ENCODE results near the gene PDILT.
"Not testable (repeated sequence)": the region's sequence is repeated elsewhere in the genome, so short reads cannot be mapped to it uniquely, and the experiment has no call there.

The PDILT gene

DNA sequence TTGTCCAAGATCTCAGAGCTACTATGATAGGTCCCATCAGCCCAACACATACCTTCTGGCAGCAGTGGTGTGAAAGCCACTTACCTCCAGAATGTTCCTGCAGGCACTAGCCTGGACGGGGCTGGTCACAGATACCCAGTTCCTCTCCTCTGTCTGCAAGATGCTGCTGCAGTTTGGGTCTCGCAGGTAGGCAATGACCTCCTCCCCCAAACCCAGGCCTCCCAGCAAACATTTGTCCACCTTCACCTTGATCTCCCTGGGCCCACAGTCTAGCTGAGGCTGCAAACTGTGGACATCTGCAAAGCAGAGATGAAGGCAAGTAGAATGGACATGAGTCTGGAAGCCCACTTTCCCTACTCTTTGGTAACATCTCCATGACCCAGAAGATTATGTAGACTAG is 84.4 kb downstream of the PDILT start:
- DNase-seq = no peak

GRCh38 chr16:20319406-20319805 is 85.1 kb downstream of the PDILT start:
- no peak for DNase-seq

DNA sequence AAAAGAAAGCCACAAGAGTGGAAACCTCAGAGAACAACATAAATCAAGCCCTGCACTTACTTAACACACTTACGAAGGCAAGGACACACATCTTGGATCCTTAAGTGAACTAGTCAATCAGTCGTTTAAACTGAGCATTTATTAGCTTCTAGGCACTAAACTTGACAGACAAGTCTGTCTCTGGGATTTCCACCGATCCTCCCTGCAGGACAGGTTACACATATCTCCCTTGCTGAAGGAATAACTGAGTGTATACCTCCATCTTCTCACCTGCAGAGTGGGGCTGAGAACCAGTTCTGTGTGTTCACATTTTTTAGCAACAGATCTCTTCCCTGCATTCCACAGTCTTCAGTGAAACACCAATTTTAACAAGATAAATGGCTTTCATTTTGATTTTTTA is 86.1 kb downstream of the PDILT start:
- no peak for DNase-seq

DNA sequence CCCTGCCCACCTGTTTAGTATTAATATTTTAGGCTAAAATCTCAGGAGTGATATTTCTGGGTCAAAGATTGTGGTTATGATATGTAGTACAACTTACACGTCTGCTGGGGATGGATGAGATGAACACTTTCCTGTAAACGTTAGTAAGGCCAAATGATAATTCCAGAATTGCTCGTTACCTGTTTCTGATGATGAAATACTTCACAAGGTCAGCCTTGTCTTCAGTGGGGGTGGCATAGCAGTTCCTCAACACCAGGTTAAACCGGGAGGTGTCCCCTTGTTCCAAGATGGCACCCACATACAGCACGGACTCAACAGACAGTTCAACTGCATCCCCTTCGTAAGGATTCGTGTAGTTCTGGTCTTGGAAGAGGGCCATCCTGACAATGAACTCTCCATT is 86.5 kb downstream of the PDILT start:
- no peak for DNase-seq

DNA sequence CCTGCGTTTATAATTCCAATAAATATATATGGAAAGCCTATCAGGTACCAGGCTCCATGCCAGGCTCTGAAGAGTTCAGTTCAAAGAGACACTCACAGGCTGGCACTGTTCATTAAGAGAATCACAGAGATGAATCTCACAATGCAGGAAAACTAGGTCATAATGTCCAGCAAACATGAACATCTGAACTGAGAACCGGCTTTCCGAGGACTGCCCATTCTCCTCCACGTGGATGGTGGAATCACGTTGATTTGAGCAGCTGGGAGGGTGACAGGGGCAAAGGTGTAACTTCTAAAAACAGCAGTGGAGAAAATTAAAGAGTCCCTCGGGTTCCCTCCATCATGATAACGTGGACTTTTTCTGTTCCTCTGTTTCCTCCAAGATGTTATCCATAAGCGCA is 87.4 kb downstream of the PDILT start:
- DNase-seq = no peak

GRCh38 chr16:20316715-20317114 is 87.8 kb downstream of the PDILT start:
- no peak for DNase-seq

GRCh38 chr16:20315764-20316163 is 88.8 kb downstream of the PDILT start:
- DNase-seq = no peak

GRCh38 chr16:20314575-20314974 is 90.0 kb downstream of the PDILT start:
- DNase-seq = no peak

DNA sequence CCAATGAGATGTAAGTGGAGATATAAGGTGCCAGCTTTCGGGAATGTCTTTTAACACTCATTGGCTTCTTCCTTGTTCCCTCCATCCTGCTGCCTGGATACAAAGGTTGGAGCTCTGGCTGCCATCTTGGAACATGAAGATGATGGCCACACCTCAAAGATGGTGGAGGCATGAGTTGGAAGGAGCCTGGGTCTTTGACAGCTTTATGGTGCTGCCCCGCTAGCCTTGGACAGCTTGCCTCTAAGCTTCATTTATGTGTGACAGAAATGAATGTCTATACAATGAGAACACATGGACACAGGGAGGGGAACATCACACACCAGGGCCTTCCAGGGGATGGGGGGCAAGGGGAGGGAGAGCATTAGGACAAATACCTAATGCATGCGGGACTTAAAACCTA is 90.8 kb downstream of the PDILT start:
- DNase-seq = no peak

- DNase-seq = not testable (repeated sequence)
Observed at GRCh38 chr16:20312536-20313095, 91.9 kb downstream of the PDILT start.

DNA sequence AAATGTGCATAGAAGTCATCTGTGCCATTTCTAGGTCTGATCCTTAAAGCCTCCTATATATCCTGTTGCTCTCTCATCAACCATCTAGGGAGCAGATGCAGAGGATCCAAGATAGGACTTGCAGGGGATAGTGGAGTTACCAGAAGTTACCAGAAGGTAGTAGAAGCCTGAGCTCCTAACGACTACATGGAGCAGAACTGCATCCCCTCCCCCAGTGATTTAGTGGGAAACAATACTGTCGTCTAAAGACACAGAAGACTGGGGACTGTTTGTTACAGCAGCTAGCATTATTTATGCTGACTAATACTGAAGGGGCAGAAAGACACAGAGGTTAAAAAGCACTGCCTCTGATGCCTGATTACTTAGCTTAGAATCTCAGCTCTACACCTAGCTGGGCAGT is 93.0 kb downstream of the PDILT start:
- DNase-seq = no peak

GRCh38 chr16:20310421-20311395 is 93.8 kb downstream of the PDILT start:
- DNase-seq = no peak

GRCh38 chr16:20309786-20310185 is 94.8 kb downstream of the PDILT start:
- DNase-seq = no peak

Data from NCI-H1417 (cell line).